ENCODE data around the gene DNAJC5.
"Not testable (repeated sequence)": the region's sequence is repeated elsewhere in the genome, so short reads cannot be mapped to it uniquely, and the experiment has no call there.

Gene DNAJC5

GRCh38 chr20:63908008-63908682 lies 13.2 kb downstream of the DNAJC5 start:
- no peaks in the 10 kb centered on the region for H3K4me1 ChIP-seq (ENCODE audit: control insufficient read depth, insufficient read depth, low read length)
- no peaks in the 10 kb centered on the region for H3K36me3 ChIP-seq (ENCODE audit: control insufficient read depth, insufficient read depth, low read length)
- no peaks in the 10 kb centered on the region for H3K9me3 ChIP-seq (ENCODE audit: control insufficient read depth, insufficient read depth, low read length)
- H3K27me3 ChIP-seq (ENCODE audit: control insufficient read depth, insufficient read depth, low read length), result no peaks in the 10 kb centered on the region
- no peak overlapping the region for H3K4me3 ChIP-seq (ENCODE audit: low read depth, low read length)
- H3K9ac ChIP-seq (ENCODE audit: low read depth, low read length), result no peak overlapping the region

DNA sequence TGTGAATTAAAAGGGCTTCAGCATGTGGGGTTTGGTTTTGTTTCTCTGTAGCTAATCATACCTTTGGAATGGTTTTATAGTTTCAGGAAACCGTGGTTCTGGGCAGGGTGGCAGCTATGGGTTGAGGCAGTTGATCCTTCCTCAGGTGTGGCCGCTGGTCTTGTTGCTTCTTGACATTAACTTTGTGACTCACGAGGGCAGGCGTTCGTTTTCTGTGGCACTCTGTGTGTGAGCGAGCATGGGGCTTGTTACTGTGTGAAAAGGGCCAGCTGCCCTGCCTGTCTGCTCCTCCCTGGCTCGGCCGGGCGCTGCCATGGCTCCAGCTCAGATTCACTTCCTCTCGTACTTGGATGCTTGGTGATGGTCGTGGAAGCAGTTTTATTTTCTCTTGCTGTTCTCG lies 16.2 kb downstream of the DNAJC5 start:
- no peak overlapping the region for H3K9ac ChIP-seq (ENCODE audit: low read depth, low read length)
- H3K27me3 ChIP-seq (ENCODE audit: control insufficient read depth, insufficient read depth, low read length), result no peaks in the 10 kb centered on the region

GRCh38 chr20:63913768-63914167 lies 18.8 kb downstream of the DNAJC5 start:
- Histone ChIP-seq H3K4me3 (ENCODE audit: low read depth, low read length) (no peak overlapping the region), H3K27me3 (ENCODE audit: control insufficient read depth, insufficient read depth, low read length) (no peaks in the 10 kb centered on the region), H3K9ac (ENCODE audit: low read depth, low read length) (no peak overlapping the region), H3K9me3 (ENCODE audit: control insufficient read depth, insufficient read depth, low read length) (no peaks in the 10 kb centered on the region), H3K4me1 (ENCODE audit: control insufficient read depth, insufficient read depth, low read length) (no peaks in the 10 kb centered on the region), H3K36me3 (ENCODE audit: control insufficient read depth, insufficient read depth, low read length) (no peaks in the 10 kb centered on the region)

More for the DNA sequence above, 16.2 kb downstream of the DNAJC5 start:
- no peaks in the 10 kb centered on the region for H3K9me3 ChIP-seq (ENCODE audit: control insufficient read depth, insufficient read depth, low read length)
- H3K36me3 ChIP-seq (ENCODE audit: control insufficient read depth, insufficient read depth, low read length), result no peaks in the 10 kb centered on the region
- H3K4me3 ChIP-seq (ENCODE audit: low read depth, low read length), result no peak overlapping the region
- no peaks in the 10 kb centered on the region for H3K4me1 ChIP-seq (ENCODE audit: control insufficient read depth, insufficient read depth, low read length)

GRCh38 chr20:63915471-63915870 lies 20.5 kb downstream of the DNAJC5 start:
- H3K9ac ChIP-seq (ENCODE audit: low read depth, low read length), result no peak overlapping the region
- no peaks in the 10 kb centered on the region for H3K9me3 ChIP-seq (ENCODE audit: control insufficient read depth, insufficient read depth, low read length)
- H3K4me3 ChIP-seq (ENCODE audit: low read depth, low read length), result no peak overlapping the region
- H3K4me1 ChIP-seq (ENCODE audit: control insufficient read depth, insufficient read depth, low read length), result no peaks in the 10 kb centered on the region
- H3K36me3 ChIP-seq (ENCODE audit: control insufficient read depth, insufficient read depth, low read length), result no peaks in the 10 kb centered on the region
- no peaks in the 10 kb centered on the region for H3K27me3 ChIP-seq (ENCODE audit: control insufficient read depth, insufficient read depth, low read length)

DNA sequence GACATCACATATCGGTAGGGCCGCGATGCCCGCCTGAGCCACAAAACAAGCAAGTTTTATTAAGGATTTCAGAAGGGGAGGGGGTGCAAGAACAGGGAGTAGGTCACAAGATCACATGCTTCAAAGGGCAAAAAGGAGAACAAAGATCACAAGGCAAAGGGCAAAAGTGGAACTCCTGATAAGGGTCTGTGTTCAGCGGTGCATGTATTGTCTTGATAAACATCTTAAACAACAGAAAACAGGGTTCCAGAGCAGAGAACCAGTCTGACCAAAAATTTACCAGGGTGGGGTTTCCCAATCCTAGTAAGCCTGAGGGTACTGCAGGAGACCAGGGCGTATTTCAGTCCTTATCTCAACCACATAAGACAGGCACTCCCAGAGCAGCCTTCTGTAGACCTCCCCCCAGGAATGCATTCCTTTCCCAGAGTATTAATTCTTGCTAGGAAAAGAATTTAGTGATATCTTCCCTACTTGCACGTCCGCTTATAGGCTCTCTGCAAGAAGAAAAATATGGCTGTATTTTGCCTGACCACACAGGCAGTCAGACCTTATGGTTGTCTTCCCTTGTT lies 21.5 kb downstream of the DNAJC5 start:
- not testable (repeated sequence) for H3K4me3 ChIP-seq (ENCODE audit: low read depth, low read length); H3K9ac ChIP-seq (ENCODE audit: low read depth, low read length); H3K27me3 ChIP-seq (ENCODE audit: control insufficient read depth, insufficient read depth, low read length); H3K4me1 ChIP-seq (ENCODE audit: control insufficient read depth, insufficient read depth, low read length); H3K9me3 ChIP-seq (ENCODE audit: control insufficient read depth, insufficient read depth, low read length); H3K36me3 ChIP-seq (ENCODE audit: control insufficient read depth, insufficient read depth, low read length)

GRCh38 chr20:63917811-63918210 lies 22.9 kb downstream of the DNAJC5 start:
- Histone ChIP-seq H3K9me3 (ENCODE audit: control insufficient read depth, insufficient read depth, low read length) (no peaks in the 10 kb centered on the region), H3K9ac (ENCODE audit: low read depth, low read length) (no peak overlapping the region), H3K4me1 (ENCODE audit: control insufficient read depth, insufficient read depth, low read length) (no peaks in the 10 kb centered on the region), H3K27me3 (ENCODE audit: control insufficient read depth, insufficient read depth, low read length) (no peaks in the 10 kb centered on the region), H3K36me3 (ENCODE audit: control insufficient read depth, insufficient read depth, low read length) (no peaks in the 10 kb centered on the region), H3K4me3 (ENCODE audit: low read depth, low read length) (no peak overlapping the region)

DNA sequence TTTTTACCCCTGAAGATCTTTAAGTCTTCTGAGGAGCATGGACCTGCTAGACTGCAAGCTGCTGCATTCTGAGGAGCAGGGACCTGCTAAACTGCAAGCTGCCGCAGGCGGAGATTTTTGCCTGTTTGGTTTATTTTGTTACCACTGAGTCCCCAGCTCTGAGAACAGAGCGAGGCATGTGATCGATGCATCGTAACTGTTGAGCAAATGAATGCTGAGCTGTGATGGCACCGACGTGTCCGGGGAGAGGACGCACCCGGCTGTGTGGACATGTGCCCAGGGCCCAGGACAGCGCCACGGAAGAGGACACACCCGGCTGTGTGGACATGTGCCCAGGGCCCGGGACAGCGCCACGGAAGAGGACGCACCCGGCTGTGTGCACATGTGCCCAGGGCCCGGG lies 24.2 kb downstream of the DNAJC5 start:
- Histone ChIP-seq H3K9ac (ENCODE audit: low read depth, low read length) (no peak overlapping the region), H3K4me3 (ENCODE audit: low read depth, low read length) (no peak overlapping the region), H3K27me3 (ENCODE audit: control insufficient read depth, insufficient read depth, low read length) (no peaks in the 10 kb centered on the region), H3K36me3 (ENCODE audit: control insufficient read depth, insufficient read depth, low read length) (no peaks in the 10 kb centered on the region), H3K4me1 (ENCODE audit: control insufficient read depth, insufficient read depth, low read length) (no peaks in the 10 kb centered on the region), H3K9me3 (ENCODE audit: control insufficient read depth, insufficient read depth, low read length) (no peaks in the 10 kb centered on the region)

GRCh38 chr20:63920226-63920625 lies 25.3 kb downstream of the DNAJC5 start:
- H3K4me3 ChIP-seq (ENCODE audit: low read depth, low read length), result no peak overlapping the region
- H3K9me3 ChIP-seq (ENCODE audit: control insufficient read depth, insufficient read depth, low read length), result no peaks in the 10 kb centered on the region
- no peaks in the 10 kb centered on the region for H3K36me3 ChIP-seq (ENCODE audit: control insufficient read depth, insufficient read depth, low read length)
- no peaks in the 10 kb centered on the region for H3K4me1 ChIP-seq (ENCODE audit: control insufficient read depth, insufficient read depth, low read length)
- no peaks in the 10 kb centered on the region for H3K27me3 ChIP-seq (ENCODE audit: control insufficient read depth, insufficient read depth, low read length)
- H3K9ac ChIP-seq (ENCODE audit: low read depth, low read length), result no peak overlapping the region

GRCh38 chr20:63923651-63924050 lies 28.7 kb downstream of the DNAJC5 start:
- Histone ChIP-seq H3K9me3 (ENCODE audit: control insufficient read depth, insufficient read depth, low read length) (no peaks in the 10 kb centered on the region), H3K27me3 (ENCODE audit: control insufficient read depth, insufficient read depth, low read length) (no peaks in the 10 kb centered on the region), H3K9ac (ENCODE audit: low read depth, low read length) (no peak overlapping the region), H3K4me1 (ENCODE audit: control insufficient read depth, insufficient read depth, low read length) (no peaks in the 10 kb centered on the region), H3K36me3 (ENCODE audit: control insufficient read depth, insufficient read depth, low read length) (peaks cover 8% of the 10 kb centered on the region), H3K4me3 (ENCODE audit: low read depth, low read length) (no peak overlapping the region)

DNA sequence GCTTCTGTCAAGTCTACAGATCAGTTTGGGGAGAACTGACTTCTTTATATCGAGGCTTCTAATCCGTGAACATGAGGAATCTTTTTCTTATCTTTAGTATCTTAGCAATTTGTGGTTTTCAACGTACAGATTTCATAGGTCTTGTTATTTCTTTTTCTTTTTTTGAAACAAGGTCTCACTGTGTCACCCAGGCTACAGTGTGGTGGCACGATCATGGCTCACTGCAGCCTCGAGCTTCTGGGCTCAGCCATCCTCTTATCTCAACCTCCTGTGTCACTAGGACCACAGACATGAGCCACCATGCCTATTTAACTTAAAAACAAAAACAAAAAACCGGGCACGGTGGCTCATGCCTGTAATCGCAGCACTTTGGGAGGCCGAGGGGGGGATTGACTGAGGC lies 29.3 kb downstream of the DNAJC5 start:
- Histone ChIP-seq H3K36me3 (ENCODE audit: control insufficient read depth, insufficient read depth, low read length) (peaks cover 14% of the 10 kb centered on the region), H3K9me3 (ENCODE audit: control insufficient read depth, insufficient read depth, low read length) (no peaks in the 10 kb centered on the region), H3K9ac (ENCODE audit: low read depth, low read length) (no peak overlapping the region), H3K4me1 (ENCODE audit: control insufficient read depth, insufficient read depth, low read length) (no peaks in the 10 kb centered on the region), H3K27me3 (ENCODE audit: control insufficient read depth, insufficient read depth, low read length) (no peaks in the 10 kb centered on the region), H3K4me3 (ENCODE audit: low read depth, low read length) (no peak overlapping the region)

DNA sequence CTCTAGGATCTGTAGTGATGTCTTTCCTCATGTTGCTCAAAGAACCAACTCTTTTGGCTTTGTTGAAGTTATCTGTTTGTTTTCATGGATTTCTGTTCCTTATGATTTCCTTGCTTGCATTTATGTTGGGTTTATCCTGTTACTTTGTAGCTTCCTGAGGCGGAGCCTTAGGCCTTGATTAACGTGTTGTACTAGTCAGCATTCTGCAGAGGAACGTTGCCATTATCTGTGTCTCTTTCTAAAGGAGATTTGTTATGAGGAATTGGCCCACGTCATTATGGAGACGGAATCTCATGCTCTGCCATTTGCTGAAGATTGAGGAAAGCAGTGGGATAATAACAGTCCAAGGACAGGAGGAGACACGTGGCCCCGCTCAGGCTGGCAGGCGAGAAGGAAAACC lies 31.4 kb downstream of the DNAJC5 start:
- no peaks in the 10 kb centered on the region for H3K27me3 ChIP-seq (ENCODE audit: control insufficient read depth, insufficient read depth, low read length)
- no peaks in the 10 kb centered on the region for H3K9me3 ChIP-seq (ENCODE audit: control insufficient read depth, insufficient read depth, low read length)
- peaks cover 28% of the 10 kb centered on the region for H3K36me3 ChIP-seq (ENCODE audit: control insufficient read depth, insufficient read depth, low read length)
- no peak overlapping the region for H3K4me3 ChIP-seq (ENCODE audit: low read depth, low read length)
- no peak overlapping the region for H3K9ac ChIP-seq (ENCODE audit: low read depth, low read length)
- no peaks in the 10 kb centered on the region for H3K4me1 ChIP-seq (ENCODE audit: control insufficient read depth, insufficient read depth, low read length)

DNA sequence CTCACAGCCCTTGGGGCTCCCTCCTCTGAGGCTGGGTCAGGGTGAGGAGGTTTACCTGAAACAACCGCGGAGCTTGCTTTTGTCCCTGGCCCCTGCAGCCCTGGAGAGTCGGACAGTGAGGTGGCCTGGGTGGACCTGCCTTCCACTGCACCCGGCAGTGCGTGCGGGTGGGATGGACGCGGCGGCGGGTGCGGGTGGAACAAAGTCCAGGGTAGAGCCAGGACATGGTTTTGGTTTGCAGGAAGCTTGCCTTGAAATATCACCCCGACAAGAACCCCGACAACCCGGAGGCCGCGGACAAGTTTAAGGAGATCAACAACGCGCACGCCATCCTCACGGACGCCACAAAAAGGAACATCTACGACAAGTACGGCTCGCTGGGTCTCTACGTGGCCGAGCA lies 34.1 kb downstream of the DNAJC5 start:
- H3K9ac ChIP-seq (ENCODE audit: low read depth, low read length), result no peak overlapping the region
- no peaks in the 10 kb centered on the region for H3K9me3 ChIP-seq (ENCODE audit: control insufficient read depth, insufficient read depth, low read length)
- no peaks in the 10 kb centered on the region for H3K27me3 ChIP-seq (ENCODE audit: control insufficient read depth, insufficient read depth, low read length)
- H3K4me3 ChIP-seq (ENCODE audit: low read depth, low read length), result no peak overlapping the region
- H3K4me1 ChIP-seq (ENCODE audit: control insufficient read depth, insufficient read depth, low read length), result no peaks in the 10 kb centered on the region
- H3K36me3 ChIP-seq (ENCODE audit: control insufficient read depth, insufficient read depth, low read length), result peaks cover 41% of the 10 kb centered on the region
